Caco-2 (cell line): ENCODE measurements around the gene UBE2H. TPM values are rescaled to one million over a fixed set of nuclear protein-coding genes. Genes with fewer than 3 reads are reported as not detected.
"Not testable (repeated sequence)": the region's sequence is repeated elsewhere in the genome, so short reads cannot be mapped to it uniquely, and the experiment has no call there.

Experiments used
- BruUV-seq: library from RNA; stranded (reverse); fragments of 400-500 nt; replicated peaks from 2 replicates; lab custom pipeline; 2021; lab: Mats Ljungman, UMichigan
- CTCF ChIA-PET: fragments of 300-600 bp; sonication (Branson Sonifier 250); formaldehyde crosslinking; loops from one replicate; lab custom pipeline; 2022; ENCODE audit warnings: antibody characterized with exemption; lab: Charles Lee
- POLR2A ChIA-PET: fragments of 300-600 bp; sonication (Branson Sonifier 250); formaldehyde crosslinking; loops from one replicate; lab custom pipeline; 2022; ENCODE audit warnings: antibody characterized with exemption; lab: Charles Lee
- DNase-seq, 2 experiments: peaks; one replicate each; pipeline versions ENCODE4 v3.0.0 to v3.0.0-alpha.2; 2020 to 2022
- H3K27me3 ChIP-seq: replicated peaks from 2 replicates; pipeline ENCODE4 v1.6.0; 2011; ENCODE audit warnings: low read length; ENCODE audit not compliant: control insufficient read depth, insufficient read depth
- H3K36me3 ChIP-seq: 2 replicates; pipeline ENCODE4 v1.5.1; 2011; ENCODE audit warnings: low read length; ENCODE audit not compliant: control insufficient read depth, insufficient read depth
- H3K4me1 ChIP-seq: fragments of 250-450 bp; sonication (Bioruptor Pico); 2 replicates; pipeline ENCODE4 v1.5.1; 2020; ENCODE audit warnings: mild to moderate bottlenecking
- H3K4me3 ChIP-seq: 2 replicates; pipeline ENCODE4 v1.5.1; 2011; ENCODE audit warnings: low read depth, mild to moderate bottlenecking, control low read depth, low read length
- H3K9me3 ChIP-seq: fragments of 250-450 bp; sonication (Bioruptor Pico); 2 replicates; pipeline ENCODE4 v1.5.1; 2020; ENCODE audit warnings: mild to moderate bottlenecking, moderate library complexity
- H3K27ac Mint-ChIP-seq: one replicate; pipeline ENCODE4 v1.8.0; 2022; ENCODE audit warnings: mixed read lengths; ENCODE audit not compliant: unreplicated experiment
- H3K27me3 Mint-ChIP-seq: one replicate; pipeline ENCODE4 v1.8.0; 2022; ENCODE audit warnings: mixed read lengths; ENCODE audit not compliant: insufficient read depth, unreplicated experiment
- H3K36me3 Mint-ChIP-seq: one replicate; pipeline ENCODE4 v1.8.0; 2022; ENCODE audit warnings: mild to moderate bottlenecking, mixed read lengths; ENCODE audit not compliant: insufficient read depth, unreplicated experiment
- H3K4me1 Mint-ChIP-seq: one replicate; pipeline ENCODE4 v1.8.0; 2022; ENCODE audit warnings: low read depth, mixed read lengths; ENCODE audit not compliant: unreplicated experiment
- H3K4me3 Mint-ChIP-seq: one replicate; pipeline ENCODE4 v1.8.0; 2022; ENCODE audit warnings: mild to moderate bottlenecking, moderate library complexity, mixed read lengths; ENCODE audit not compliant: unreplicated experiment
- H3K9me3 Mint-ChIP-seq: one replicate; pipeline ENCODE4 v1.8.0; 2022; ENCODE audit warnings: mixed read lengths; ENCODE audit not compliant: unreplicated experiment
- intact Hi-C: fragments of 100-400 bp; cut with micrococcal nuclease; formaldehyde crosslinking; loops from one replicate; pipeline ENCODE4 v1.10.0; 2022; ENCODE audit not compliant: unreplicated experiment
- total RNA-seq: library from RNA; stranded (reverse); gene quantifications from 2 replicates; pipeline ENCODE4 v1.2.3, GENCODE V29; 2022
- TF ChIP-seq, protein P1 (sequence below), 2 experiments: fragments of 200-600 bp in 1 of 2; IDR thresholded peaks; 1 replicate in 1 of 2; 2 replicates in 1 of 2; pipeline versions ENCODE4 v1.5.1 to v1.8.0; 2011 to 2022; ENCODE audit warnings: antibody characterized with exemption in 1 of 2, control low read depth in 1 of 2, inconsistent platforms in 1 of 2, low read depth in 1 of 2, low read length in 1 of 2, mild to moderate bottlenecking in 1 of 2, moderate library complexity in 1 of 2; ENCODE audit not compliant: insufficient read depth in 1 of 2, severe bottlenecking in 1 of 2, unreplicated experiment in 1 of 2

The UBE2H gene
- total RNA-seq, 1 experiment from 2014 or later, result 35.7 TPM

DNA sequence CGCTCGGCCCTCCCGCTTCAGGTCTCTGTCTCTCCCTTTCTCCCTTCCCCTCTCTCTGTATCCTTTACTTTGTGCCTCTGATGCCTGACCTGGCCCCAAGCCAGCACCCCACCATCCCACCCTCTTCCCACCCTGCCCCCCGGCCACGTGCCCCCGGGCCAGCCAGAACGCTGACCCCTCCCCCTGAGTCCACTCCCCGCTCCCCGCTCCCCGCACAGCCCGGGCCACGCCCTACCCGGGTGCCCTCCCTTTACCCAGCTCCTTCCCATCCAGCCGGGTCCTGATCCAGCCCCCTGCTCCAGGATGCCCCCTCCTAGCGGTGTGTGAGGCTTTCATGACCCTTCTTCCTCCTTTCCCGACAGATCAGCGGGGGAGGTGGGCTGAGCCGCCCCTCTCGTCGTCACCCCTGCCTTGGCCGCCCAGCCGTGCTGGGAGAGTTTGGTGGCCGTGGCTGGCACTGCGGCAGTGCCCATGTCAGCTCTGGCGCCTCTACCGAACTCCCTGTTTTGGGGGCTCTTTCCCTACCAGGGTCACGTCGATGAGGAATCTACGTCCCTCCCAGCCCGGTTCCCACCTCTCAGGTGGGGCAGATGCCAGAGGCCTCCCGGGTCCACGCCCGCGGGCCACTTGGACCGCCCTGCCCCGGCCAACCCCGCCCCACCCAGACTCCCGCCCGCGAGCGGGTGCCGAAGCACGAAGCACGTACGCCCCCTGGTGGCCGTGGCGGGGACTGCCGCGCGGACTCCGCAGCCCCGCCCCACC lies 127.4 kb downstream of the UBE2H start:
- peak; percentile 90 to 95 for DNase-seq
- Histone ChIP-seq H3K36me3 (no peaks in the 10 kb centered on the region; the same call in 1 of the 2 replicates), H3K9me3 (no peaks in the 10 kb centered on the region), H3K27me3 (no peaks in the 10 kb centered on the region), H3K4me3 (peak overlapping the region; percentile 82), H3K4me1 (peaks cover 14% of the 10 kb centered on the region)
- ChIA-PET POLR2A (interaction anchor here (0.5 to 1.5 kb wide), 4 partner anchors 14 to 126 kb away, joined by 3 to 13 read pairs (median 6); no protein-coding TSS in a partner anchor), CTCF (interaction anchor here (0.5 to 2.4 kb wide), 23 partner anchors 33 to 491 kb away, joined by 3 to 23 read pairs (median 4); partner anchors contain the start of gene TMEM209)
- Mint-ChIP-seq H3K36me3 (peaks cover 32% of the 10 kb centered on the region), H3K4me3 (peak overlapping the region; percentile 89), H3K27ac (peak overlapping the region; percentile 86), H3K27me3 (no peaks in the 10 kb centered on the region), H3K9me3 (no peaks in the 10 kb centered on the region), H3K4me1 (peaks cover under 1% of the 10 kb centered on the region)
- TF ChIP-seq, protein P1, sequence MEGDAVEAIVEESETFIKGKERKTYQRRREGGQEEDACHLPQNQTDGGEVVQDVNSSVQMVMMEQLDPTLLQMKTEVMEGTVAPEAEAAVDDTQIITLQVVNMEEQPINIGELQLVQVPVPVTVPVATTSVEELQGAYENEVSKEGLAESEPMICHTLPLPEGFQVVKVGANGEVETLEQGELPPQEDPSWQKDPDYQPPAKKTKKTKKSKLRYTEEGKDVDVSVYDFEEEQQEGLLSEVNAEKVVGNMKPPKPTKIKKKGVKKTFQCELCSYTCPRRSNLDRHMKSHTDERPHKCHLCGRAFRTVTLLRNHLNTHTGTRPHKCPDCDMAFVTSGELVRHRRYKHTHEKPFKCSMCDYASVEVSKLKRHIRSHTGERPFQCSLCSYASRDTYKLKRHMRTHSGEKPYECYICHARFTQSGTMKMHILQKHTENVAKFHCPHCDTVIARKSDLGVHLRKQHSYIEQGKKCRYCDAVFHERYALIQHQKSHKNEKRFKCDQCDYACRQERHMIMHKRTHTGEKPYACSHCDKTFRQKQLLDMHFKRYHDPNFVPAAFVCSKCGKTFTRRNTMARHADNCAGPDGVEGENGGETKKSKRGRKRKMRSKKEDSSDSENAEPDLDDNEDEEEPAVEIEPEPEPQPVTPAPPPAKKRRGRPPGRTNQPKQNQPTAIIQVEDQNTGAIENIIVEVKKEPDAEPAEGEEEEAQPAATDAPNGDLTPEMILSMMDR (IDR thresholded peaks at IDR 0.05; ENCODE audit: insufficient read depth in 1 of 2, low read depth in 1 of 2, low read length in 1 of 2, severe bottlenecking in 1 of 2, unreplicated experiment in 1 of 2), result peak; percentile 74 to 94
- no TSS peak for BruUV-seq
- intact Hi-C loops, result loop anchor here (1.0 to 10.0 kb wide), 4 partner anchors 45 to 461 kb away; no protein-coding TSS in a partner anchor

DNA sequence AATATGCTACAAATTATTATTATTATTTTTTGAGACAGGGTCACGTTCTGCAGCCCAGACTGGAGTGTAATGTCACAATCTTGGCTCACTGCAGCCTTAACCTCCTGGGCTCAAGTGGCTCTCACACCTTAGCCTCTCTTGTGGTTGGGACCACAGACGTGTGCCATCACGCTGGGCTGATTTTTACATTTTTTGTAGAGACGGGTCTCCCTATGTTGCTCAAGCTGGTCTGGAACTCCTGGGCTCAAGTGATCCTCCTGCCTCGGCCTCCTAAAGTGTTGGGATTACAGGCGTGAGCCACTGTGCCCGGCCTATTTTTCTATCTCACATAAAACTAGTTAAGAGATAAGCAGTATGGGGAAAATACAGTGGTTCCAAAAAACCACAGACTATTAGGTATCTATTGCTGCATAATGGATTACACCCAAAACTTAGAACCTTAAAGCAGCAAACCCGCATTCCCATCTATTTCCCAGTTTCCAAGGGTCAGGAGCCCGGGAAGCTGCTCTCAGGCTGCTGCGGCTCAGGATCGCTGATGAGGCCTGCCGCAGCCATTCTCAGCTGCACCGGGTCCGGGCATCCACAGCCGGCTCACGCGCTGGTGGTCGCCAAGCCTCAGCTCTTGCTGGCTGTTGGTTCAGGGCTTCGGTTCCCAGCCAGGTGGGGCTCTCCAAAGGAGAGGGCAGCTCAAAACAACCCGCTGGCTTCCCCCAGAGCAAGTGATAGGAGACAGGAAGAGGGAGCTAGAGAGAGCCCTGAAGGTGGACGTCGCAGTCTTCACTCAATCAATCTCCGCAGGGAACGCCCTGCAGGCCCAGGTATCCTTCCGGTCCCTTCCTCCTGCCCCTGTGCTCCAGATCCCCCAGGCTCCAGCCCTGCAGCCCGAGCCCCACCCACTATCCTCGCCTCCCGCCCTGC lies 128.2 kb downstream of the UBE2H start:
- no peaks in the 10 kb centered on the region for H3K9me3 Mint-ChIP-seq
- POLR2A ChIA-PET, result interaction anchor here (0.5 to 1.5 kb wide), 4 partner anchors 13 to 127 kb away, joined by 3 to 13 read pairs (median 6); no protein-coding TSS in a partner anchor
- DNase-seq, result peak; percentile 94 to 96
- no peaks in the 10 kb centered on the region for H3K27me3 ChIP-seq
- no peaks in the 10 kb centered on the region for H3K27me3 Mint-ChIP-seq
- BruUV-seq, result TSS peak; percentile 63
- no peaks in the 10 kb centered on the region for H3K4me1 Mint-ChIP-seq
- H3K36me3 ChIP-seq, result no peaks in the 10 kb centered on the region; the same call in 1 of the 2 replicates
- H3K4me3 Mint-ChIP-seq, result peak overlapping the region; percentile 89
- H3K36me3 Mint-ChIP-seq, result peaks cover 32% of the 10 kb centered on the region
- peak overlapping the region; percentile 82 for H3K4me3 ChIP-seq
- CTCF ChIA-PET, result interaction anchor here (0.6 to 2.4 kb wide), 25 partner anchors 31 to 965 kb away, joined by 3 to 23 read pairs (median 4); partner anchors contain the start of gene TMEM209
- H3K4me1 ChIP-seq, result peaks cover 10% of the 10 kb centered on the region; the same call in 1 of the 2 replicates
- H3K9me3 ChIP-seq, result no peaks in the 10 kb centered on the region
- intact Hi-C loops, result loop anchor here (1.0 to 10.0 kb wide), 4 partner anchors 44 to 460 kb away; no protein-coding TSS in a partner anchor
- H3K27ac Mint-ChIP-seq, result peak overlapping the region; percentile 86
- TF ChIP-seq, protein P1 (IDR thresholded peaks at IDR 0.05; ENCODE audit: insufficient read depth in 1 of 2, low read depth in 1 of 2, low read length in 1 of 2, severe bottlenecking in 1 of 2, unreplicated experiment in 1 of 2), result peak; percentile 62 to 71

DNA sequence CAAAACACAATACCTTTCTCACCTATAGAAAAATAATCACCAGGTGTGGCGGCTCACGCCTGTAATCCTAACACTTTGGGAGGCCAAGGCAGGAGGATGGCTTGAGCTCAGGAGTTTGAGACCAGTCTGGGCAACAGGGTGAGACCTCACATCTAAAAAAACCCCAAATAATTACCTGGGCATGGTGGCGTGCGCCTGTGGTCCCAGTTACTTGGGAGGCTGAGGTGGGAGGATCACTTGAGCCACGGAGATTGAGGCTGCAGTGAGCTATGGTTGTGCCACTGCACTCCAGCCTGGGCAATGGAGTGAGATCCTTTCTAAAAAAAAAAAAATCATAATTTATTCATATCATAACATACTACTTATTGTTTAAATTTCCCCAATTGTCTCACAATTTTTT lies 129.6 kb downstream of the UBE2H start:
- intact Hi-C loops, result loop anchor here (10.0 kb wide), 1 partner anchor 458 kb away; no protein-coding TSS in a partner anchor
- POLR2A ChIA-PET, H3K36me3 ChIP-seq, H3K4me3 Mint-ChIP-seq, H3K9me3 Mint-ChIP-seq, H3K27me3 ChIP-seq, H3K27me3 Mint-ChIP-seq, BruUV-seq, H3K9me3 ChIP-seq, DNase-seq, H3K4me3 ChIP-seq, H3K4me1 Mint-ChIP-seq, H3K27ac Mint-ChIP-seq: not testable (repeated sequence)
- CTCF ChIA-PET, result interaction anchor here (0.7 kb wide), 1 partner anchor 129 kb away, joined by 3 read pairs; no protein-coding TSS in a partner anchor
- peaks cover 10% of the 10 kb centered on the region; the same call in 1 of the 2 replicates for H3K4me1 ChIP-seq
- H3K36me3 Mint-ChIP-seq, result peaks cover 29% of the 10 kb centered on the region
